H9 (cell line): ENCODE data around the gene GLB1L. TPM values are rescaled to one million over a fixed set of nuclear protein-coding genes. Genes with fewer than 3 reads are reported as not detected.

ENCODE experiments used
- DNase-seq: peaks from one replicate; pipeline ENCODE4 v3.0.0-alpha.2; 2017
- H2AFZ ChIP-seq: one replicate; pipeline ENCODE4 v1.6.1; 2013; ENCODE audit warnings: mild to moderate bottlenecking, low read length, control low read depth, moderate library complexity
- H2AK5ac ChIP-seq: 2 replicates; pipeline ENCODE4 v1.6.1; 2013; ENCODE audit warnings: low read length, control low read depth, mixed read lengths; ENCODE audit not compliant: insufficient read length
- H2BK120ac ChIP-seq: one replicate; pipeline ENCODE4 v1.6.1; 2013; ENCODE audit warnings: low read depth, mild to moderate bottlenecking, low read length, control low read depth, inconsistent platforms; ENCODE audit not compliant: poor library complexity, severe bottlenecking
- H2BK12ac ChIP-seq: 2 replicates; pipeline ENCODE4 v1.6.1; 2013; ENCODE audit warnings: low read length, control low read depth, mixed read lengths, low read depth; ENCODE audit not compliant: insufficient read length
- H2BK15ac ChIP-seq: 2 replicates; pipeline ENCODE4 v1.6.1; 2013; ENCODE audit warnings: low read depth, low read length, control low read depth
- H2BK20ac ChIP-seq: one replicate; pipeline ENCODE4 v1.6.1; 2013; ENCODE audit warnings: low read depth, mild to moderate bottlenecking, low read length, control low read depth, inconsistent platforms; ENCODE audit not compliant: poor library complexity, severe bottlenecking
- H2BK5ac ChIP-seq: 2 replicates; pipeline ENCODE4 v1.6.1; 2013; ENCODE audit warnings: low read length, control low read depth, mixed read lengths; ENCODE audit not compliant: insufficient read length
- H3K14ac ChIP-seq: 2 replicates; pipeline ENCODE4 v1.6.1; 2013; ENCODE audit warnings: low read length, control low read depth; ENCODE audit not compliant: insufficient read depth
- H3K18ac ChIP-seq: 2 replicates; pipeline ENCODE4 v1.6.1; 2013; ENCODE audit warnings: low read depth, mild to moderate bottlenecking, mixed read lengths, low read length, control low read depth; ENCODE audit not compliant: insufficient read length
- H3K23ac ChIP-seq: 2 replicates; pipeline ENCODE4 v1.6.1; 2013; ENCODE audit warnings: low read length, control low read depth, mixed read lengths, low read depth; ENCODE audit not compliant: insufficient read length
- H3K23me2 ChIP-seq: 2 replicates; pipeline ENCODE4 v1.6.1; 2013; ENCODE audit warnings: low read depth, mild to moderate bottlenecking, mixed read lengths, low read length, control low read depth; ENCODE audit not compliant: insufficient read length, poor library complexity, severe bottlenecking
- H3K27ac ChIP-seq: 2 replicates; pipeline ENCODE4 v1.5.1; 2013; ENCODE audit warnings: low read length, control low read depth, mixed read lengths, low read depth; ENCODE audit not compliant: insufficient read length
- H3K27me3 ChIP-seq: 2 replicates; pipeline ENCODE4 v1.6.1; 2013; ENCODE audit warnings: low read length, control low read depth, inconsistent platforms; ENCODE audit not compliant: insufficient read depth
- H3K4ac ChIP-seq: 2 replicates; pipeline ENCODE4 v1.6.1; 2013; ENCODE audit warnings: low read depth, mild to moderate bottlenecking, control low read depth, inconsistent platforms, low read length, moderate library complexity
- H3K4me1 ChIP-seq: 2 replicates; pipeline ENCODE4 v1.6.1; 2013; ENCODE audit warnings: low read length, control low read depth, inconsistent platforms; ENCODE audit not compliant: insufficient read depth
- H3K4me2 ChIP-seq: 2 replicates; pipeline ENCODE4 v1.6.1; 2013; ENCODE audit warnings: low read length, control low read depth, mixed read lengths; ENCODE audit not compliant: insufficient read length, insufficient read depth
- H3K56ac ChIP-seq: 2 replicates; pipeline ENCODE4 v1.6.1; 2013; ENCODE audit warnings: low read depth, mild to moderate bottlenecking, mixed read lengths, low read length, control low read depth; ENCODE audit not compliant: insufficient read length
- H3K79me1 ChIP-seq: 2 replicates; pipeline ENCODE4 v1.6.1; 2013; ENCODE audit warnings: low read depth, mild to moderate bottlenecking, moderate library complexity, low read length, control low read depth, inconsistent platforms; ENCODE audit not compliant: insufficient read depth, poor library complexity, severe bottlenecking
- H3K79me2 ChIP-seq: 2 replicates; pipeline ENCODE4 v1.6.1; 2013; ENCODE audit warnings: low read length, control low read depth, inconsistent platforms; ENCODE audit not compliant: insufficient read depth
- H3K9ac ChIP-seq: 2 replicates; pipeline ENCODE4 v1.6.1; 2013; ENCODE audit warnings: low read length, control low read depth, mixed read lengths; ENCODE audit not compliant: insufficient read length; ENCODE audit errors: extremely low read depth
- H3K9me3 ChIP-seq: one replicate; pipeline ENCODE4 v1.6.1; 2013; ENCODE audit warnings: low read depth, low read length, inconsistent platforms; ENCODE audit not compliant: control insufficient read depth
- H3T11ph ChIP-seq: one replicate; pipeline ENCODE4 v1.6.1; 2013; ENCODE audit warnings: mild to moderate bottlenecking, low read length, control low read depth, inconsistent platforms
- H4K20me1 ChIP-seq: one replicate; pipeline ENCODE4 v1.6.1; 2013; ENCODE audit not compliant: control insufficient read depth, insufficient read length, insufficient read depth
- H4K5ac ChIP-seq: 2 replicates; pipeline ENCODE4 v1.6.1; 2013; ENCODE audit warnings: low read depth, mild to moderate bottlenecking, mixed read lengths, low read length, control low read depth; ENCODE audit not compliant: insufficient read length
- H4K8ac ChIP-seq: replicated peaks from 2 replicates; pipeline ENCODE4 v1.6.1; 2013; ENCODE audit warnings: low read length, control low read depth, mixed read lengths, low read depth; ENCODE audit not compliant: insufficient read length
- H4K91ac ChIP-seq: 2 replicates; pipeline ENCODE4 v1.6.1; 2013; ENCODE audit warnings: low read depth, mild to moderate bottlenecking, moderate library complexity, mixed read lengths, low read length, control low read depth; ENCODE audit not compliant: insufficient read length
- H3K27ac Mint-ChIP-seq, 3 experiments: 2 replicates in 2 of 3; 3 replicates in 1 of 3; pipeline ENCODE4 v1.8.0; 2020 to 2021; ENCODE audit warnings: mixed read lengths in 3 of 3, mild to moderate bottlenecking in 1 of 3, moderate library complexity in 1 of 3
- H3K27me3 Mint-ChIP-seq: 2 replicates; pipeline ENCODE4 v1.8.0; 2021; ENCODE audit warnings: low read depth, mild to moderate bottlenecking, moderate library complexity, mixed read lengths
- H3K36me3 Mint-ChIP-seq, 3 experiments: 2 replicates in 2 of 3; 3 replicates in 1 of 3; pipeline ENCODE4 v1.8.0; 2020 to 2021; ENCODE audit warnings: low read depth in 3 of 3, mixed read lengths in 3 of 3; ENCODE audit not compliant: insufficient read depth in 1 of 3
- H3K4me1 Mint-ChIP-seq, 2 experiments: 2 replicates each; pipeline ENCODE4 v1.8.0; 2020; ENCODE audit warnings: mixed read lengths in 2 of 2
- H3K4me3 Mint-ChIP-seq, 2 experiments: 2 replicates in 1 of 2; 3 replicates in 1 of 2; pipeline ENCODE4 v1.8.0; 2020 to 2021; ENCODE audit warnings: mild to moderate bottlenecking in 2 of 2, mixed read lengths in 2 of 2, moderate library complexity in 1 of 2
- H3K9me3 Mint-ChIP-seq, 2 experiments: 2 replicates in 1 of 2; 3 replicates in 1 of 2; pipeline ENCODE4 v1.8.0; 2020; ENCODE audit warnings: mild to moderate bottlenecking in 2 of 2, mixed read lengths in 2 of 2, moderate library complexity in 1 of 2
- CTCF ChIP-seq: fragments of 200-600 bp; sonication (generic); conservative IDR thresholded peaks from 3 replicates; pipeline ENCODE4 v1.8.0; 2021; ENCODE audit warnings: antibody characterized with exemption, mild to moderate bottlenecking
- WGBS: extraction: QIAGEN DNeasy Blood & Tissue Kit; methylation state at CpG from one replicate; pipeline ENCODE4 v1.1.7; 2013; ENCODE audit warnings: missing lambda C conversion rate, low lambda C conversion rate, mixed read lengths; ENCODE audit not compliant: insufficient read length; ENCODE audit errors: extremely low coverage; 5-methylcytosine and 5-hydroxymethylcytosine counted together
- total RNA-seq: library from RNA; stranded (reverse); gene quantifications from 2 replicates; pipeline ENCODE4 v1.2.1, GENCODE V29; 2021

GLB1L gene
- total RNA-seq, 1 experiment from 2014 or later = 6.5 TPM

GRCh38 chr2:219246559-219246958, 1.3 kb upstream of the GLB1L start:
- H2BK20ac ChIP-seq = no peak overlapping the region
- H3T11ph ChIP-seq = no peak overlapping the region
- peaks cover 2% of the 10 kb centered on the region; the same call in 1 of the 2 replicates for H3K4me1 ChIP-seq
- H3K23me2 ChIP-seq = no peaks in the 10 kb centered on the region
- TF ChIP-seq CTCF = no peak
- no peak overlapping the region for H2BK12ac ChIP-seq
- H3K79me2 ChIP-seq = no peaks in the 10 kb centered on the region
- no peak overlapping the region for H3K18ac ChIP-seq
- H2BK15ac ChIP-seq = no peak overlapping the region
- H3K27ac ChIP-seq = no peak overlapping the region
- DNase-seq = no peak
- no peak overlapping the region for H3K14ac ChIP-seq
- no peak overlapping the region for H2AK5ac ChIP-seq
- no peaks in the 10 kb centered on the region for H4K20me1 ChIP-seq
- Mint-ChIP-seq H3K27me3 (peaks cover 9% of the 10 kb centered on the region), H3K9me3 (no peaks in the 10 kb centered on the region), H3K36me3 (peaks cover 9 to 24% (median 23%) of the 10 kb centered on the region in 3 experiments; a peak in 6 of 7 replicates), H3K4me3 (peak overlapping the region; percentile 92 to 96), H3K27ac (no peak overlapping the region), H3K4me1 (peaks cover 20 to 28% of the 10 kb centered on the region in 2 experiments)
- no peak overlapping the region for H3K9ac ChIP-seq
- H2BK120ac ChIP-seq = no peak overlapping the region
- H3K56ac ChIP-seq = no peak overlapping the region
- H3K4me2 ChIP-seq = no peak overlapping the region
- H2AFZ ChIP-seq = no peak overlapping the region
- H2BK5ac ChIP-seq = no peak overlapping the region
- H3K4ac ChIP-seq = no peak overlapping the region
- WGBS = no CpG with 5 or more reads among the region's 10 CpGs
- H3K79me1 ChIP-seq = no peaks in the 10 kb centered on the region
- H3K9me3 ChIP-seq = no peaks in the 10 kb centered on the region
- no peak overlapping the region for H4K91ac ChIP-seq
- no peaks in the 10 kb centered on the region for H3K27me3 ChIP-seq
- no peak overlapping the region for H4K5ac ChIP-seq
- H4K8ac ChIP-seq = no peak overlapping the region
- no peak overlapping the region for H3K23ac ChIP-seq
